HepG2 (cell line): ENCODE results near the gene C3orf52. TPM values are rescaled to one million over a fixed set of nuclear protein-coding genes. Genes with fewer than 3 reads are reported as not detected.
A peak's percentile ranks its signal among the peaks of the same experiment; 100 is the strongest.

Experiments
- ARHGAP35 ChIP-seq: sonication (generic); formaldehyde crosslinking; IDR thresholded peaks from 2 replicates; pipeline ENCODE4 v1.9.0; 2022; ENCODE audit warnings: mild to moderate bottlenecking, inconsistent platforms, moderate library complexity, missing genetic modification reagents, borderline replicate concordance
- ARID5B ChIP-seq: IDR thresholded peaks from 2 replicates; pipeline ENCODE4 v1.4.0; 2020; ENCODE audit warnings: mild to moderate bottlenecking, missing genetic modification reagents
- ARNTL ChIP-seq: sonication (generic); formaldehyde crosslinking; IDR thresholded peaks from 2 replicates; pipeline ENCODE4 v1.4.0; 2020; ENCODE audit warnings: mild to moderate bottlenecking, missing genetic modification reagents
- CC2D1A ChIP-seq: sonication (generic); formaldehyde crosslinking; IDR thresholded peaks from 2 replicates; pipeline ENCODE4 v1.8.1; 2023; ENCODE audit warnings: mild to moderate bottlenecking, missing genetic modification reagents
- DMAP1 ChIP-seq: IDR thresholded peaks from 2 replicates; pipeline ENCODE4 v1.6.1; 2016
- HMGXB3 ChIP-seq: sonication (generic); formaldehyde crosslinking; IDR thresholded peaks from 2 replicates; pipeline ENCODE4 v1.4.0; 2020; ENCODE audit warnings: missing genetic modification reagents, borderline replicate concordance
- HNRNPLL ChIP-seq: fragments of 200-400 bp; formaldehyde crosslinking; IDR thresholded peaks from 2 replicates; pipeline ENCODE4 v1.6.1; 2017; ENCODE audit warnings: mild to moderate bottlenecking, low read depth, low read length; ENCODE audit not compliant: poor library complexity, severe bottlenecking
- IRX3 ChIP-seq: sonication (generic); formaldehyde crosslinking; IDR thresholded peaks from 2 replicates; pipeline ENCODE4 v1.8.1; 2023; ENCODE audit warnings: mild to moderate bottlenecking, low read depth, missing genetic modification reagents, borderline replicate concordance
- MXD3 ChIP-seq: IDR thresholded peaks from 2 replicates; pipeline ENCODE4 v1.6.1; 2016; ENCODE audit warnings: mild to moderate bottlenecking, missing biosample characterization, missing genetic modification reagents
- NONO ChIP-seq, 2 experiments: fragments of 450-650 bp in 1 of 2; sonication (generic) in 1 of 2; formaldehyde crosslinking in 1 of 2; IDR thresholded peaks in 1 of 2; conservative IDR thresholded peaks in 1 of 2; 2 replicates each; pipeline versions ENCODE4 v1.6.1 to v1.8.0; 2017 to 2022; ENCODE audit warnings: mild to moderate bottlenecking in 1 of 2, missing genetic modification reagents in 1 of 2, moderate library complexity in 1 of 2
- SP5 ChIP-seq: IDR thresholded peaks from 2 replicates; pipeline ENCODE4 v1.6.1; 2016; ENCODE audit warnings: low read depth, borderline replicate concordance
- TAF1 ChIP-seq: sonication (generic); formaldehyde crosslinking; IDR thresholded peaks from 2 replicates; pipeline ENCODE4 v1.4.0; 2020; ENCODE audit warnings: missing genetic modification reagents
- TBX2 ChIP-seq: sonication (generic); formaldehyde crosslinking; IDR thresholded peaks from 2 replicates; pipeline ENCODE4 v1.5.0; 2020; ENCODE audit warnings: missing genetic modification reagents, mild to moderate bottlenecking, borderline replicate concordance
- ZBTB46 ChIP-seq: sonication (generic); formaldehyde crosslinking; IDR thresholded peaks from 2 replicates; pipeline ENCODE4 v1.4.0; 2020; ENCODE audit warnings: mild to moderate bottlenecking, missing genetic modification reagents, borderline replicate concordance
- ZFP36L2 ChIP-seq: sonication (generic); formaldehyde crosslinking; IDR thresholded peaks from 2 replicates; pipeline ENCODE4 v1.4.0; 2020; ENCODE audit warnings: missing genetic modification reagents
- ZNF441 ChIP-seq: sonication (generic); formaldehyde crosslinking; IDR thresholded peaks from 2 replicates; pipeline ENCODE4 v1.7.0; 2021; ENCODE audit warnings: missing genetic modification reagents, borderline replicate concordance
- ZNF781 ChIP-seq: sonication (generic); formaldehyde crosslinking; IDR thresholded peaks from 2 replicates; pipeline ENCODE4 v1.5.1; 2020; ENCODE audit warnings: borderline replicate concordance, mild to moderate bottlenecking, missing genetic modification reagents; ENCODE audit errors: not compliant biosample characterization
- polyA plus RNA-seq, 8 experiments: library from polyadenylated mRNA; depleted of rRNA in 3 of 8; stranded (reverse) in 7 of 8; unstranded in 1 of 8; fragments of >200 nt; fragmentation: Illumina TruSeq in 4 of 8; extraction: Trizol in 4 of 8; gene quantifications; 2 replicates each; pipeline versions ENCODE4 v1.2.1 to v1.2.3, GENCODE V29; 2011 to 2016; ENCODE audit warnings: low read depth in 4 of 8, missing spikeins in 1 of 8, mixed read lengths in 1 of 8; ENCODE audit not compliant: insufficient read depth in 1 of 8
- total RNA-seq, 5 experiments: library from RNA; depleted of rRNA; stranded (reverse); fragments of >200 nt; fragmentation: Illumina TruSeq; extraction: Trizol; gene quantifications; 2 replicates each; pipeline ENCODE4 v1.2.3, GENCODE V29; 2016; ENCODE audit warnings: low read depth in 1 of 5

C3orf52 gene
- total and polyA plus RNA-seq, 2 of the 13 experiments (the other 11 are each of a cell fraction or from before 2014, with no cell fraction given): 0.79 to 1.2 TPM

GRCh38 chr3:112086076-112086854, at the start of gene C3orf52 (continued):
- TF ChIP-seq ZNF781 (CRISPR knock-in tag) (peak; percentile 65), NONO (IDR thresholded peaks at IDR 0.05) (no peak), NONO (CRISPR knock-in tag; conservative IDR thresholded peaks at IDR 0.05) (peak; percentile 63; the same call in 1 of the 2 replicates), ZFP36L2 (CRISPR knock-in tag) (no peak), ARHGAP35 (CRISPR knock-in tag) (0 out of 2 replicates have a peak, but pooled peaks have one; percentile 31), HNRNPLL (peak; percentile 36), DMAP1 (CRISPR knock-in tag) (0 out of 2 replicates have a peak, but pooled peaks have one; percentile 45), ARID5B (peak; percentile 55), ARNTL (CRISPR knock-in tag) (peak; percentile 32; the same call in 1 of the 2 replicates), TBX2 (peak; percentile 83; the same call in 1 of the 2 replicates), HMGXB3 (CRISPR knock-in tag) (no peak), MXD3 (CRISPR knock-in tag) (peak; percentile 84; the same call in 1 of the 2 replicates), TAF1 (CRISPR knock-in tag) (peak; percentile 62), IRX3 (CRISPR knock-in tag) (peak; percentile 56; the same call in 1 of the 2 replicates), ZNF441 (CRISPR knock-in tag) (peak; percentile 63; the same call in 1 of the 2 replicates), ZBTB46 (CRISPR knock-in tag) (no peak), CC2D1A (CRISPR knock-in tag) (0 out of 2 replicates have a peak, but pooled peaks have one; percentile 65), SP5 (peak; percentile 71)
